Suprapubic skin (tissue), 4 donors: ENCODE measurements around the gene CX3CR1. TPM values are rescaled to one million over a fixed set of nuclear protein-coding genes. Genes with fewer than 3 reads are reported as not detected.

Experiments used
- DNase-seq, 2 donors: peaks; one replicate each; pipeline ENCODE4 v3.0.0-alpha.2; 2019; ENCODE audit warnings: low spot score in 2 of 2
- H3K27ac ChIP-seq: fragments of 200-600 bp; sonication (generic); one replicate; pipeline ENCODE4 v1.5.1; 2019
- H3K27me3 ChIP-seq: fragments of 200-600 bp; sonication (generic); one replicate; pipeline ENCODE4 v1.5.1; 2019
- H3K36me3 ChIP-seq: fragments of 200-600 bp; sonication (generic); one replicate; pipeline ENCODE4 v1.5.1; 2019
- H3K4me1 ChIP-seq: fragments of 200-600 bp; sonication (generic); one replicate; pipeline ENCODE4 v1.5.1; 2019
- H3K4me3 ChIP-seq: fragments of 200-600 bp; sonication (generic); one replicate; pipeline ENCODE4 v1.5.1; 2019; ENCODE audit warnings: mild to moderate bottlenecking
- H3K9me3 ChIP-seq: fragments of 200-600 bp; sonication (generic); one replicate; pipeline ENCODE4 v1.5.1; 2019
- CTCF ChIP-seq, 2 donors: fragments of 200-600 bp in 1 of 2; fragments of 450-650 bp in 1 of 2; sonication (generic) in 1 of 2; IDR thresholded peaks; one replicate each; pipeline ENCODE4 v1.5.1; 2016 to 2019; ENCODE audit warnings: antibody characterized with exemption in 2 of 2, mild to moderate bottlenecking in 1 of 2, moderate library complexity in 1 of 2
- EP300 ChIP-seq: sonication (generic); formaldehyde crosslinking; IDR thresholded peaks from one replicate; pipeline ENCODE4 v1.6.1; 2017; ENCODE audit warnings: antibody characterized with exemption
- POLR2A ChIP-seq, 2 donors: fragments of 450-650 bp; IDR thresholded peaks; one replicate each; pipeline ENCODE4 v1.6.1; 2017; ENCODE audit warnings: antibody characterized with exemption in 2 of 2, mild to moderate bottlenecking in 2 of 2, moderate library complexity in 2 of 2
- POLR2AphosphoS5 ChIP-seq, 3 donors: sonication (generic); formaldehyde crosslinking; IDR thresholded peaks; one replicate each; pipeline ENCODE4 v1.6.1; 2017; ENCODE audit warnings: antibody characterized with exemption in 3 of 3
- WGBS: methylation state at CpG from one replicate; pipeline ENCODE4 v1.1.5; 2018; 5-methylcytosine and 5-hydroxymethylcytosine counted together
- total RNA-seq, 4 donors: library from RNA; depleted of rRNA; stranded (reverse); fragments of >200 nt; gene quantifications; one replicate each; pipeline ENCODE4 v1.1.0, GENCODE V29; 2016

The CX3CR1 gene
- total RNA-seq, 4 donors from 2014 or later = 0.60 to 1.4 (median 1.1) TPM

GRCh38 chr3:39222939-39223338 lies 56.9 kb downstream of the CX3CR1 start:
- H3K36me3 ChIP-seq = no peaks in the 10 kb centered on the region
- DNase-seq = no peak
- H3K4me1 ChIP-seq = no peaks in the 10 kb centered on the region
- no peaks in the 10 kb centered on the region for H3K9me3 ChIP-seq
- H3K27me3 ChIP-seq = no peaks in the 10 kb centered on the region
- WGBS = 73% methylated on average over 2 of the region's 2 CpGs
- no peak overlapping the region for H3K27ac ChIP-seq
- no peak overlapping the region for H3K4me3 ChIP-seq
- TF ChIP-seq EP300 = no peak
- no peak for TF ChIP-seq CTCF (IDR thresholded peaks at IDR 0.05)
- no peak for TF ChIP-seq POLR2A (IDR thresholded peaks at IDR 0.05)
- no peak for TF ChIP-seq POLR2AphosphoS5 (IDR thresholded peaks at IDR 0.05)

GRCh38 chr3:39222462-39222861 lies 57.4 kb downstream of the CX3CR1 start:
- DNase-seq = no peak
- no peak overlapping the region for H3K4me3 ChIP-seq
- no peaks in the 10 kb centered on the region for H3K36me3 ChIP-seq
- H3K9me3 ChIP-seq = no peaks in the 10 kb centered on the region
- H3K27me3 ChIP-seq = no peaks in the 10 kb centered on the region
- no peak overlapping the region for H3K27ac ChIP-seq
- no peak for TF ChIP-seq CTCF (IDR thresholded peaks at IDR 0.05)
- no peak for TF ChIP-seq POLR2AphosphoS5 (IDR thresholded peaks at IDR 0.05)
- no peak for TF ChIP-seq EP300
- TF ChIP-seq POLR2A (IDR thresholded peaks at IDR 0.05) = no peak
- WGBS = 84% methylated on average over 1 of the region's 1 CpG
- H3K4me1 ChIP-seq = no peaks in the 10 kb centered on the region

- DNase-seq = no peak
- TF ChIP-seq POLR2A (IDR thresholded peaks at IDR 0.05) (no peak), POLR2AphosphoS5 (IDR thresholded peaks at IDR 0.05) (no peak), CTCF (IDR thresholded peaks at IDR 0.05) (no peak)
- Histone ChIP-seq H3K9me3 (no peaks in the 10 kb centered on the region), H3K27me3 (no peaks in the 10 kb centered on the region), H3K4me1 (no peaks in the 10 kb centered on the region), H3K27ac (no peak overlapping the region), H3K36me3 (no peaks in the 10 kb centered on the region), H3K4me3 (no peak overlapping the region)
Observed at GRCh38 chr3:39221141-39221530, 58.7 kb downstream of the CX3CR1 start.

GRCh38 chr3:39220407-39221140 lies 59.3 kb downstream of the CX3CR1 start:
- H3K4me1 ChIP-seq = no peaks in the 10 kb centered on the region
- DNase-seq = no peak
- H3K27ac ChIP-seq = no peak overlapping the region
- no peaks in the 10 kb centered on the region for H3K36me3 ChIP-seq
- no peak overlapping the region for H3K4me3 ChIP-seq
- TF ChIP-seq POLR2AphosphoS5 (IDR thresholded peaks at IDR 0.05) (no peak), CTCF (IDR thresholded peaks at IDR 0.05) (no peak), POLR2A (IDR thresholded peaks at IDR 0.05) (no peak), EP300 (no peak)
- WGBS = 72% methylated on average over 6 of the region's 6 CpGs
- H3K27me3 ChIP-seq = no peaks in the 10 kb centered on the region
- H3K9me3 ChIP-seq = no peaks in the 10 kb centered on the region

GRCh38 chr3:39219702-39220101 lies 60.1 kb downstream of the CX3CR1 start:
- H3K4me1 ChIP-seq = no peaks in the 10 kb centered on the region
- DNase-seq = no peak
- no peak overlapping the region for H3K27ac ChIP-seq
- TF ChIP-seq POLR2AphosphoS5 (IDR thresholded peaks at IDR 0.05) = no peak
- TF ChIP-seq EP300 = no peak
- no peak for TF ChIP-seq CTCF (IDR thresholded peaks at IDR 0.05)
- no peak for TF ChIP-seq POLR2A (IDR thresholded peaks at IDR 0.05)
- H3K4me3 ChIP-seq = no peak overlapping the region
- no peaks in the 10 kb centered on the region for H3K36me3 ChIP-seq
- 92% methylated on average over 3 of the region's 3 CpGs for WGBS
- no peaks in the 10 kb centered on the region for H3K9me3 ChIP-seq
- no peaks in the 10 kb centered on the region for H3K27me3 ChIP-seq
